Activated T-helper 1 cell treated with anti-CD3 and anti-CD28 coated beads, Interleukin-2, amount 50 U/mL, for 16 hours (primary cell): ENCODE results near the gene CSAD.
A peak's percentile ranks its signal among the peaks of the same experiment; 100 is the strongest.
"Not testable (repeated sequence)": the region's sequence is repeated elsewhere in the genome, so short reads cannot be mapped to it uniquely, and the experiment has no call there.

Source experiments
- DNase-seq, 2 donors: peaks; one replicate each; pipeline ENCODE4 v3.0.0-alpha.2; 2020; ENCODE audit warnings: low read depth in 1 of 2, low spot score in 1 of 2

The CSAD gene

GRCh38 chr12:53218551-53219291 lies 38.0 kb upstream of the CSAD start:
- DNase-seq = no peak

- no peak for DNase-seq
Observed at GRCh38 chr12:53217931-53218307, 37.2 kb upstream of the CSAD start.

- DNase-seq = no peak
Observed at GRCh38 chr12:53217051-53217930, 36.6 kb upstream of the CSAD start.

- DNase-seq = no peak
Observed at GRCh38 chr12:53215497-53215896, 34.8 kb upstream of the CSAD start.

GRCh38 chr12:53214687-53215455 lies 34.1 kb upstream of the CSAD start:
- DNase-seq = no peak

GRCh38 chr12:53214221-53214620 lies 33.5 kb upstream of the CSAD start:
- no peak for DNase-seq

- DNase-seq = peak; percentile 72 to 76
Observed at GRCh38 chr12:53213348-53213747, 32.6 kb upstream of the CSAD start.

GRCh38 chr12:53212931-53213330 lies 32.2 kb upstream of the CSAD start:
- DNase-seq = no peak

GRCh38 chr12:53211476-53212381 lies 31.0 kb upstream of the CSAD start:
- no peak for DNase-seq

- no peak for DNase-seq
Observed at GRCh38 chr12:53210843-53211242, 30.1 kb upstream of the CSAD start.

GRCh38 chr12:53208877-53209463 lies 28.2 kb upstream of the CSAD start:
- no peak for DNase-seq

- no peak for DNase-seq
Observed at GRCh38 chr12:53208435-53208834, 27.7 kb upstream of the CSAD start.

GRCh38 chr12:53207042-53207441 lies 26.3 kb upstream of the CSAD start, which contains the start of gene ITGB7:
Gene ITGB7, minus strand, starts transcription at chr12:53207251. Its CDS starts 6,808 bp downstream, at chr12:53200443.
- peak in 1 of 2 donors; percentile 37 for DNase-seq

GRCh38 chr12:53205747-53206419 lies 25.2 kb upstream of the CSAD start:
- DNase-seq = peak in 1 of 2 donors; percentile 36

- no peak for DNase-seq
Observed at GRCh38 chr12:53204351-53204750, 23.6 kb upstream of the CSAD start.

- not testable (repeated sequence) for DNase-seq
Observed at GRCh38 chr12:53202316-53202715, 21.6 kb upstream of the CSAD start.

GRCh38 chr12:53201639-53202038 lies 20.9 kb upstream of the CSAD start:
- no peak for DNase-seq

GRCh38 chr12:53201177-53201541 lies 20.4 kb upstream of the CSAD start:
- DNase-seq = no peak

- DNase-seq = no peak
Observed at GRCh38 chr12:53200458-53201176, 19.9 kb upstream of the CSAD start.
